ENCODE data around the gene SLC25A30.

SLC25A30 gene

DNA sequence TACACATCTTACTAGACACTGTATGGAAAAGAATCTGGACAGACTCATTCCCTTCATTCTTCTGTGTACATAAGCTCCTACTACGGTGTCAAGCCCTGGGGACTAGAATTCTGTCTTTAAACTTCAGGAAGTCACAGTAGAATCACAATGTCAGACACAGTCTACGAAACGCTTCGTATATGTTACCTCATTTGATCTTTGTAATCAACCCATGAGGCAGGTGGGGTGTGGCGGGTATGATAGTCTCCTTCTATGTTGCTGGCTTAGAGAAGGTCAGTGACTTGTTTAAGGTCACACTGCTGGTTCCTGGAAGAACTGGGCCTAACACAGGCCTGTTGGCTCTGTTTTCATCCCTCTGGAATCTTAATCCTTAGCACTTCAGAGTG lies 45.0 kb downstream of the SLC25A30 start:
- no peak overlapping the region for H3K4me3 ChIP-seq (ENCODE audit: low read depth, low read length)
- TF ChIP-seq, protein P1, sequence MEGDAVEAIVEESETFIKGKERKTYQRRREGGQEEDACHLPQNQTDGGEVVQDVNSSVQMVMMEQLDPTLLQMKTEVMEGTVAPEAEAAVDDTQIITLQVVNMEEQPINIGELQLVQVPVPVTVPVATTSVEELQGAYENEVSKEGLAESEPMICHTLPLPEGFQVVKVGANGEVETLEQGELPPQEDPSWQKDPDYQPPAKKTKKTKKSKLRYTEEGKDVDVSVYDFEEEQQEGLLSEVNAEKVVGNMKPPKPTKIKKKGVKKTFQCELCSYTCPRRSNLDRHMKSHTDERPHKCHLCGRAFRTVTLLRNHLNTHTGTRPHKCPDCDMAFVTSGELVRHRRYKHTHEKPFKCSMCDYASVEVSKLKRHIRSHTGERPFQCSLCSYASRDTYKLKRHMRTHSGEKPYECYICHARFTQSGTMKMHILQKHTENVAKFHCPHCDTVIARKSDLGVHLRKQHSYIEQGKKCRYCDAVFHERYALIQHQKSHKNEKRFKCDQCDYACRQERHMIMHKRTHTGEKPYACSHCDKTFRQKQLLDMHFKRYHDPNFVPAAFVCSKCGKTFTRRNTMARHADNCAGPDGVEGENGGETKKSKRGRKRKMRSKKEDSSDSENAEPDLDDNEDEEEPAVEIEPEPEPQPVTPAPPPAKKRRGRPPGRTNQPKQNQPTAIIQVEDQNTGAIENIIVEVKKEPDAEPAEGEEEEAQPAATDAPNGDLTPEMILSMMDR (IDR thresholded peaks at IDR 0.05; ENCODE audit: control insufficient read depth, extremely low read depth, insufficient read depth), result no peak
- DNase-seq (ENCODE audit: low read depth), result no peak

DNA sequence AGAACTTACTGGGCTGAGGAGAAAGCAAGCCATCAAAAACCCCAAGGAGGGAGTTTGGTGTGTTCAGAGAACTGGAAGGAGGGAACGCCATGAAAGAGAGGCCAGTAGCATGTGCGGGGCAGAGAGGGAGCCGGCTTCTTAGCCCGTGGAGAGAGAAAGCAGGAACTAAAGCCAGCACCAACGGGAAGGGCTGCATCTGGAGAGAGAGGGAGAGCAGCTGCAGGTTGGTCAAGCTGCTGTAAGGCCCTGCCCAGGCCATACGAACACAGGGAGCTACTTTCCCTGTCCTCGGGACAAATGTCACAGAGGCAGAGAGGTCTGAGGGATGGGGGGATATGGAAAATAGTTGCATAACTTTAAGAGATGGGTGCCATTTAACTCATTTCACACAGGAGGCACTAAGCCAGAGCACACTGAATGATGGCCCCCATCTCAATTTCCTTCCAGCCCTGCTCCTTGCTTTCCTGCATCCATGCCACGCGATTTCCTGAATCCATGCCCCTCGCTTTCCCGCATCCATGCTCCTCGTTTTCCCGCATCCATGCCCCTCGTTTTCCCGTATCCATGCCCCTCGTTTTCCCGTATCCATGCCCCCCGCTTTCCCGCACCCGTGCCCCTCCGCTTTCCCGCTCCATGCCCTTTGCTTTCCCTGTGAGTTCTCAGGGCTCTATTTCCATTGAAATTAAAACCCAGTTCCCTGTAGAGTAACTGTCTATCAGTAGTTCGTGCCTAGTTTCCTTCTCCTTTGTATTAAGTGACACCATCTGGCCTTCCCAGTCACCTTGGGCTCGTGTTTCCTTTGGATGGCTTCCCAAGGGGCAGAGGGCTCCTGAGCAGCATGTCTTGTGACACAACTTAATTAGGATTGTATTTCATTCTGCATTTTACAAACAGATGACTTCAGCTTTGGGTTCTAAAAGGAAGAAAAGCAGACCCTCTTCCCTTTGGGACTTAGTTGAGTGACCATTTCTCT lies 45.7 kb downstream of the SLC25A30 start:
- TF ChIP-seq, protein P1 (IDR thresholded peaks at IDR 0.05; ENCODE audit: control insufficient read depth, extremely low read depth, insufficient read depth), result no peak
- no peak overlapping the region for H3K4me3 ChIP-seq (ENCODE audit: low read depth, low read length)
- no peak for DNase-seq (ENCODE audit: low read depth)

DNA sequence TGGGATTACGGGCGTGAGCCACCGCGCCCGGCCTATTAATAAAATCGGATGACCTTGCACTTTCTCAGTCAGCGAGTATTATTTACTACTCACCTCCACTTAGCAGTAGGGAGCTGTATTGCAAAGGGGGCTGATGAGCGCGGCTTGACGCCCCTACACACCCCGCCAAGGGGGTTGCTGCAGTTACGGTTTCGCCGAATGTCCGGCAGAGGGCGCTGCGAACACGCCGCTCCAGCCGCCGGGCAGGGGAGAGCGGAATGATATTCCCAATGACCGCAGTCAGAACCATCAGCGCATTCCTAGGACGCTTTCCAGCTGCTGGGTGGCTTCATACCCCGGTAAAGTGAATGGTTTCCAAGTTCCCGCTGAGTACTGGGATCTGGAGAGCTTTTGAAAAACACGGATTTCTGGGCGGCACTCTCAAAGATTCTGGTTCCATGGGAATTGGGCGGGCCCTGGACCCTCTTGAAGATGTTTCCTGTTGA lies 47.2 kb downstream of the SLC25A30 start:
- TF ChIP-seq, protein P1 (IDR thresholded peaks at IDR 0.05; ENCODE audit: control insufficient read depth, extremely low read depth, insufficient read depth), result peak; percentile 90
- DNase-seq (ENCODE audit: low read depth), result no peak
- H3K4me3 ChIP-seq (ENCODE audit: low read depth, low read length), result no peak overlapping the region

DNA sequence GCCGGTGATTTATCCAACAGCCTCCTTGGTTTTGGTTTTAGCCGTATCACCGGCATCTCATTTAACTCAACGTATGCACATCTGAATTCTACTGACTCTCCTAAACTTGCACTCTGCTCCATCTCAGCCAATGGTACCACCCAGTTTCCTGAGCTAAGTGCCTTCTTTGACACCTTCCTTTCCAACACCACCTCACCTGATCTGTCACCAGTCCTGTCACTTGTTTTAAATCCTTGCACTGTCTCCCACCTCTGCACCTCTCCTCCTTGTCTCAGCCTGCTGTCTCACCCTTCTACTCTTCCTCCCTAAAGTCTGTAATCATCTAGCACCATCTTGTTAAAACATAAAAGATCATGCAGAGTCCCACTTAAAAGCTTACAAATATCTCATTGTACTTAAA lies 49.1 kb downstream of the SLC25A30 start:
- TF ChIP-seq, protein P1 (IDR thresholded peaks at IDR 0.05; ENCODE audit: control insufficient read depth, extremely low read depth, insufficient read depth), result no peak
- H3K4me3 ChIP-seq (ENCODE audit: low read depth, low read length), result no peak overlapping the region
- DNase-seq (ENCODE audit: low read depth), result no peak

DNA sequence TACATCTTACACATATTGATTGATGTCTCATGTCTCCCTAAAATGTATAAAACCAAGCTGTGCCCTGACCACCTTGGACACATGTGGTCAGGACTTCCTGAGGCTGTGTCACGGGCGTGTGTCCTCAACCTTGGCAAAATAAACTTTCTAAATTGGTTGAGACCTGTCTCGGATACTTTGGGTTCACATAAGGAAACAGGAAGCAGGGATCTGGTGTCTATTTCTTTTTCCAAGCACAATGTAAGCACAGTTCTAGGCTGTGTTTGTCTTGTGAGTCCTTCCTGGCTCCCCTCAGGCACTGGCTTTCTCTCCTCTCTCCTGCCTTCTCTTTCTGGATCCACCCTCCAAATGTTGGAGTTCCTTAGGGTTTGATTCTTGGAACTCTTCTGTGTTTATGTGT lies 49.6 kb downstream of the SLC25A30 start:
- DNase-seq (ENCODE audit: low read depth), result peak; percentile 32
- no peak overlapping the region for H3K4me3 ChIP-seq (ENCODE audit: low read depth, low read length)
- TF ChIP-seq, protein P1 (IDR thresholded peaks at IDR 0.05; ENCODE audit: control insufficient read depth, extremely low read depth, insufficient read depth), result no peak

DNA sequence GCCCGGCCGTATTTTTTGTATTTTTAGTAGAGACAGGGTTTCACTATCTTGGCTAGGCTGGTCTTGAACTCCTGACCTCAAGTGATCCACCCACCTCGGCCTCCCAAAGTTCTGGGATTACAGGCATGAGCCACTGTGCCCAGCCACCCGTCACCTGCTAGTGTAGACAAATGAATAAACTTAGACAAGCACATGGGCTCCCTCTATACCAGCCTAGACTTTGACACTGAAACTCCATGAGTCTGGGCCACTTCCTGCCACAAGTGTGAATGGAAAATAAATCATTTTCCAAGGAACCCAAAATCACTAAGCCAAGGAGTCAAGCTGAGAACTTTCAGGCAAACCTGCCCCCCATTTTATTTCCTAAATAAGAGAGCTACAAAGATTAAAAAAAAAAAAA lies 50.2 kb downstream of the SLC25A30 start:
- no peak overlapping the region for H3K4me3 ChIP-seq (ENCODE audit: low read depth, low read length)
- DNase-seq (ENCODE audit: low read depth), result no peak
- TF ChIP-seq, protein P1 (IDR thresholded peaks at IDR 0.05; ENCODE audit: control insufficient read depth, extremely low read depth, insufficient read depth), result no peak
